Mesenchymal stem cell (in vitro differentiated cells and primary cell): Measurements from ENCODE around the gene CCDC13.

ENCODE experiments used
- DNase-seq: peaks from one replicate; pipeline ENCODE4 v3.0.0-alpha.2; 2013
- H2AFZ ChIP-seq: one replicate; pipeline ENCODE4 v1.6.1; 2013; ENCODE audit warnings: low read depth, mild to moderate bottlenecking, control low read depth, inconsistent platforms, low read length, moderate library complexity
- H2AK5ac ChIP-seq: 2 replicates; pipeline ENCODE4 v1.6.1; 2013; ENCODE audit warnings: low read length, moderate library complexity, mild to moderate bottlenecking, inconsistent platforms; ENCODE audit not compliant: severe bottlenecking
- H2BK120ac ChIP-seq: one replicate; pipeline ENCODE4 v1.6.1; 2013; ENCODE audit warnings: low read depth, mild to moderate bottlenecking, inconsistent platforms, low read length, moderate library complexity
- H2BK12ac ChIP-seq, 2 experiments: one replicate each; pipeline ENCODE4 v1.6.1; 2013; ENCODE audit warnings: inconsistent platforms in 2 of 2, low read length in 2 of 2, mild to moderate bottlenecking in 2 of 2, moderate library complexity in 2 of 2, control low read depth in 1 of 2
- H2BK15ac ChIP-seq: one replicate; pipeline ENCODE4 v1.6.1; 2013; ENCODE audit warnings: mild to moderate bottlenecking, low read depth, inconsistent platforms; ENCODE audit not compliant: poor library complexity, severe bottlenecking
- H2BK5ac ChIP-seq: 2 replicates; pipeline ENCODE4 v1.6.1; 2013; ENCODE audit warnings: low read depth, mild to moderate bottlenecking, low read length, control low read depth, inconsistent platforms; ENCODE audit not compliant: poor library complexity, severe bottlenecking
- H3K14ac ChIP-seq, 2 experiments: one replicate each; pipeline ENCODE4 v1.6.1; 2013; ENCODE audit warnings: inconsistent platforms in 2 of 2, low read length in 2 of 2, control low read depth in 1 of 2, mild to moderate bottlenecking in 1 of 2, moderate library complexity in 1 of 2
- H3K18ac ChIP-seq, 2 experiments: one replicate each; pipeline ENCODE4 v1.6.1; 2013; ENCODE audit warnings: inconsistent platforms in 2 of 2, low read length in 2 of 2, control low read depth in 1 of 2, low read depth in 1 of 2, mild to moderate bottlenecking in 1 of 2
- H3K23ac ChIP-seq, 2 experiments: one replicate each; pipeline ENCODE4 v1.6.1; 2013; ENCODE audit warnings: inconsistent platforms in 2 of 2, low read length in 2 of 2, mild to moderate bottlenecking in 2 of 2, moderate library complexity in 2 of 2, control low read depth in 1 of 2
- H3K27ac ChIP-seq: 2 replicates; pipeline ENCODE4 v1.5.1; 2013; ENCODE audit warnings: mild to moderate bottlenecking, moderate library complexity, low read length, control low read depth, inconsistent platforms; ENCODE audit not compliant: poor library complexity, severe bottlenecking
- H3K27me3 ChIP-seq, 2 experiments: 2 replicates each; pipeline versions ENCODE4 v1.6.1 to v1.7.0; 2013; ENCODE audit warnings: low read length in 2 of 2, mild to moderate bottlenecking in 2 of 2, moderate library complexity in 2 of 2, control low read depth in 1 of 2, inconsistent platforms in 1 of 2; ENCODE audit not compliant: control insufficient read depth in 1 of 2, insufficient read depth in 1 of 2
- H3K36me3 ChIP-seq, 2 experiments: 2 replicates each; pipeline versions ENCODE4 v1.6.1 to v1.7.0; 2013; ENCODE audit warnings: low read length in 2 of 2, control low read depth in 1 of 2, inconsistent platforms in 1 of 2, low read depth in 1 of 2, mild to moderate bottlenecking in 1 of 2; ENCODE audit not compliant: insufficient read depth in 2 of 2, control insufficient read depth in 1 of 2
- H3K4ac ChIP-seq, 2 experiments: one replicate each; pipeline ENCODE4 v1.6.1; 2013; ENCODE audit warnings: inconsistent platforms in 2 of 2, low read length in 2 of 2, mild to moderate bottlenecking in 2 of 2, moderate library complexity in 2 of 2, control low read depth in 1 of 2, low read depth in 1 of 2
- H3K4me1 ChIP-seq: 2 replicates; pipeline ENCODE4 v1.6.1; 2013; ENCODE audit warnings: low read depth, low read length, control low read depth; ENCODE audit not compliant: control insufficient read depth, insufficient read depth
- H3K4me2 ChIP-seq: 2 replicates; pipeline ENCODE4 v1.6.1; 2013; ENCODE audit warnings: low read length, mild to moderate bottlenecking, inconsistent platforms; ENCODE audit not compliant: poor library complexity, severe bottlenecking
- H3K4me3 ChIP-seq, 2 experiments: 2 replicates each; pipeline versions ENCODE4 v1.5.1 to v1.7.0; 2013; ENCODE audit warnings: low read length in 2 of 2, mild to moderate bottlenecking in 2 of 2, control low read depth in 1 of 2, low read depth in 1 of 2; ENCODE audit not compliant: insufficient read depth in 1 of 2
- H3K79me1 ChIP-seq: replicated peaks from 2 replicates; pipeline ENCODE4 v1.6.1; 2013; ENCODE audit warnings: mild to moderate bottlenecking, control low read depth, low read length, inconsistent platforms; ENCODE audit not compliant: poor library complexity, severe bottlenecking
- H3K9ac ChIP-seq: 2 replicates; pipeline ENCODE4 v1.7.0; 2013; ENCODE audit warnings: mild to moderate bottlenecking, low read length, moderate library complexity
- H3K9me3 ChIP-seq: 2 replicates; pipeline ENCODE4 v1.7.0; 2013; ENCODE audit warnings: mild to moderate bottlenecking, low read length; ENCODE audit not compliant: control insufficient read depth
- H4K8ac ChIP-seq: one replicate; pipeline ENCODE4 v1.6.1; 2013; ENCODE audit warnings: inconsistent platforms, mild to moderate bottlenecking, low read length, moderate library complexity
- H4K91ac ChIP-seq: one replicate; pipeline ENCODE4 v1.6.1; 2013; ENCODE audit warnings: mild to moderate bottlenecking, low read length, inconsistent platforms
- WGBS: methylation state at CpG from one replicate; pipeline ENCODE4 v1.1.7; 2013; ENCODE audit warnings: mixed read lengths; 5-methylcytosine and 5-hydroxymethylcytosine counted together

The CCDC13 gene

GRCh38 chr3:42804831-42805132 lies 31.7 kb upstream of the CCDC13 start:
- H3K14ac ChIP-seq, result peak overlapping the region in 1 of 2 experiments; percentile 86
- no peaks in the 10 kb centered on the region for H3K9me3 ChIP-seq
- peak overlapping the region; percentile 99 for H3K4me2 ChIP-seq
- H4K91ac ChIP-seq, result no peak overlapping the region
- peak overlapping the region in 1 of 2 experiments; percentile 95 for H2BK12ac ChIP-seq
- peak overlapping the region; percentile 98 for H3K9ac ChIP-seq
- WGBS, result 7% methylated on average over 3 of the region's 13 CpGs
- H3K79me1 ChIP-seq, result peaks cover 5% of the 10 kb centered on the region
- no peak overlapping the region for H2AK5ac ChIP-seq
- H2AFZ ChIP-seq, result peak overlapping the region; percentile 93
- peak overlapping the region; percentile 35 to 73 for H3K4ac ChIP-seq
- DNase-seq, result no peak
- H3K27me3 ChIP-seq, result peaks cover 0 to 12% of the 10 kb centered on the region in 2 experiments
- no peak overlapping the region for H3K27ac ChIP-seq
- no peak overlapping the region for H2BK15ac ChIP-seq
- peak overlapping the region in 1 of 2 experiments; percentile 78 for H3K23ac ChIP-seq
- H3K4me1 ChIP-seq, result peaks cover 5% of the 10 kb centered on the region
- peak overlapping the region; percentile 89 to 98 for H3K4me3 ChIP-seq
- peak overlapping the region; percentile 71 for H4K8ac ChIP-seq
- H3K18ac ChIP-seq, result peak overlapping the region; percentile 45 to 91
- H2BK5ac ChIP-seq, result no peak overlapping the region
- H3K36me3 ChIP-seq, result peaks cover 0 to 11% of the 10 kb centered on the region in 2 experiments
- peak overlapping the region; percentile 8 for H2BK120ac ChIP-seq

DNA sequence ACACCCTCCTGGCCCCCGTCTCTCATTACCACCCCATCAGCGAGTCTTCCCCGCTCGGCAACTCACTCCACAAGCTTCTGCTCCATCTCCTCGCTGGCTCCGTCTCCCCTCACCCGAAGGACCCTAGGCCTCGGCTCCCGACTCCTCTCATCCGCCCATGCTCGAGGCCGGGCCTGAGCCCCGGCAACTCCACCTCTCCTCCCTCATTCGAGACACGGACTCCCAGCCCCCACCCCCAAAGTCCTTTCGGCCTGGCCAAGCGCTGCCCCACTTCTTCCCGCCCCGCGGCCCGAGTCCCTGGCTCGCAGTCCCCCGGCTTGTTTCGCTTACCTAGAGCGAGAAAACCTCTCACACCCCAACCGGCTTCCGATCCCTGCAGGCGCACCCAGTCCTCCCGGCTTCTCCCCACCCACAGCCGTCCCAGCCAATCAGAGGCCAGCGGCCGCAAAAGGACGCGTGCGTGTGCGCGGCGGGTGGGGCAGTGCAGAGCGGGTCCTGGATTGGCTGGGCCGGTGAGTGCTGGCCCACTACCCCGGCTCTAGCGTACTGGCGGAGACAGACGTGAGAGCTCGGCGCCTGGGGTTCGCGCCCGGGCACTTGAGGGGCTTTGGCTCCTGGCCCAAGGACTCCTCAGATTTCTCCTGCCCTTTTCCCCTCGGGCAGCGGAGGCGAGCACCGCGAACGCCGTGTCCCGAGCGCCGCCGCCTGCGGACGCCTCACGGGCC lies 31.2 kb upstream of the CCDC13 start, which contains the start of gene HIGD1A:
Gene HIGD1A, minus strand, starts transcription at position 385 of the 725 bp plus-strand sequence. CDS start 10,237 bp downstream, outside the sequence.
- peak within 1 kb of the TSS; percentile 91 for H3K18ac ChIP-seq
- peak within 1 kb of the TSS; percentile 67 for H2BK15ac ChIP-seq
- peaks cover 5% of the 10 kb centered on the region for H3K4me1 ChIP-seq
- H2BK5ac ChIP-seq, result no peak within 1 kb of the TSS
- H4K91ac ChIP-seq, result peak within 1 kb of the TSS; percentile 68
- peak within 1 kb of the TSS; percentile 93 for H2AFZ ChIP-seq
- H3K4me3 ChIP-seq, result peak within 1 kb of the TSS; percentile 89 to 98
- WGBS, result under 1% methylated on average over 48 of the region's 63 CpGs
- H2AK5ac ChIP-seq, result no peak within 1 kb of the TSS
- peak within 1 kb of the TSS; percentile 90 for H3K27ac ChIP-seq
- H3K4ac ChIP-seq, result peak within 1 kb of the TSS; percentile 73 to 77
- H4K8ac ChIP-seq, result peak within 1 kb of the TSS; percentile 71
- H3K23ac ChIP-seq, result peak within 1 kb of the TSS in 1 of 2 experiments; percentile 78
- peaks cover 0 to 12% of the 10 kb centered on the region in 2 experiments for H3K27me3 ChIP-seq
- peak within 1 kb of the TSS; percentile 73 for H2BK120ac ChIP-seq
- H3K9ac ChIP-seq, result peak within 1 kb of the TSS; percentile 98
- peak within 1 kb of the TSS in 1 of 2 experiments; percentile 86 for H3K14ac ChIP-seq
- peak within 1 kb of the TSS in 1 of 2 experiments; percentile 95 for H2BK12ac ChIP-seq
- no peaks in the 10 kb centered on the region for H3K9me3 ChIP-seq
- H3K36me3 ChIP-seq, result peaks cover 0 to 11% of the 10 kb centered on the region in 2 experiments
- peak within 1 kb of the TSS; percentile 99 for H3K4me2 ChIP-seq
- peaks cover 5% of the 10 kb centered on the region for H3K79me1 ChIP-seq
- peak; percentile 96 for DNase-seq

DNA sequence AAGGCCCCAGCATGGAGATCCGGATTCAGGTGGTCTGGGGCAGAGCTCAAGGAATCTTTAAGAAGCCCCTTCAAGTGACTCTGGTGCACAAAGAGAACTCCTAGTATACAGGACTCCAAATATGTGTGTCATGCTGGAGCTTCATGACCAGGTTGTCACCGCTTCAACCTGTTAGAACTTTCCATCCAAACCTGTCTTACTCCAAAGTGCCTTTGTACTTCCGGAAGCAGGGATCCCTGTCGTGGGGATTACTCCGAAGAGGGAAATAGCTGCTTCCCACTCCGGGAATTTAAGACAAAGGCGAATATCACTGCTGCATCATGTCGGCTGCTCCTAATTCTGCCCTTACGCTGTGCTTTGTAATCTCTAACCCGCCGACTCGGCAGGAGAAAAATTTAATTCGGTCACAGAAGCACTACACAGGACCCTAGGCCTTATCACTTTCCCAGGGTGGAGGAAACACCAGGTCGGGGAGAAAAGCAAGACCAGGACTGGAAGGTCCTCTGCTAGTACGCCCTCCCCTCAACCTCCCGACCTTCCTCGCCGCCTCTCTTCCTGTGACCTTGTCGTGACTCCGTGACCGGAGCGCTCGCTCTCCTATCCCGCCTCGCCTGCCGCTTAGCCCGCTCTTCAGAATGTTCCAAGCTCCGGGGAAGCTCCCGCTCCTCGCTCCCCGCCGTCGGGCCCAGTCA lies 30.5 kb upstream of the CCDC13 start:
- Histone ChIP-seq H3K4me2 (peak overlapping the region; percentile 89), H2BK15ac (peak overlapping the region; percentile 67), H3K27me3 (peaks cover 0 to 12% of the 10 kb centered on the region in 2 experiments), H3K4me3 (peak overlapping the region; percentile 89 to 98), H2AFZ (no peak overlapping the region), H3K9ac (peak overlapping the region; percentile 98), H2BK120ac (peak overlapping the region; percentile 73), H3K27ac (peak overlapping the region; percentile 90), H2BK5ac (no peak overlapping the region), H3K4me1 (peaks cover 5% of the 10 kb centered on the region), H4K8ac (peak overlapping the region; percentile 8), H3K23ac (no peak overlapping the region), H3K18ac (peak overlapping the region; percentile 82 to 91), H4K91ac (peak overlapping the region; percentile 68), H3K14ac (peak overlapping the region in 1 of 2 experiments; percentile 51), H3K9me3 (no peaks in the 10 kb centered on the region), H3K4ac (peak overlapping the region in 1 of 2 experiments; percentile 77), H2BK12ac (peak overlapping the region in 1 of 2 experiments; percentile 32), H3K36me3 (peaks cover 0 to 11% of the 10 kb centered on the region in 2 experiments), H3K79me1 (peaks cover 5% of the 10 kb centered on the region), H2AK5ac (no peak overlapping the region)
- peak; percentile 52 for DNase-seq
- WGBS, result under 1% methylated on average over 33 of the region's 33 CpGs
